Posterior vena cava (tissue), 2 donors: ENCODE measurements around the gene RMND1. TPM values are rescaled to one million over a fixed set of nuclear protein-coding genes. Genes with fewer than 3 reads are reported as not detected.
"Not testable (repeated sequence)": the region's sequence is repeated elsewhere in the genome, so short reads cannot be mapped to it uniquely, and the experiment has no call there.

ENCODE experiments used
- DNase-seq: peaks from one replicate; pipeline ENCODE4 v3.0.0-alpha.2; 2020; ENCODE audit warnings: low spot score
- intact Hi-C, 2 donors: fragments of 100-400 bp; cut with DNase I; formaldehyde crosslinking; loops; one replicate each; pipeline versions ENCODE4 v1.14.1 to v1.14.2; 2022 to 2023
- total RNA-seq, 2 donors: library from RNA; stranded (reverse); fragmentation: NEBNext Ultra II Directional; extraction: Animal tissue kit (Norgen Biotek cat#: 25700); gene quantifications; one replicate each; pipeline ENCODE4 v1.2.1, GENCODE V29; 2021
- donor health status: DM: yes; HTN: yes; CAD: no.
- donor health status: DM: yes; HTN: yes; CAD: no.

The RMND1 gene
- total RNA-seq, 2 donors from 2014 or later, result 13.8 to 16.2 TPM

DNA sequence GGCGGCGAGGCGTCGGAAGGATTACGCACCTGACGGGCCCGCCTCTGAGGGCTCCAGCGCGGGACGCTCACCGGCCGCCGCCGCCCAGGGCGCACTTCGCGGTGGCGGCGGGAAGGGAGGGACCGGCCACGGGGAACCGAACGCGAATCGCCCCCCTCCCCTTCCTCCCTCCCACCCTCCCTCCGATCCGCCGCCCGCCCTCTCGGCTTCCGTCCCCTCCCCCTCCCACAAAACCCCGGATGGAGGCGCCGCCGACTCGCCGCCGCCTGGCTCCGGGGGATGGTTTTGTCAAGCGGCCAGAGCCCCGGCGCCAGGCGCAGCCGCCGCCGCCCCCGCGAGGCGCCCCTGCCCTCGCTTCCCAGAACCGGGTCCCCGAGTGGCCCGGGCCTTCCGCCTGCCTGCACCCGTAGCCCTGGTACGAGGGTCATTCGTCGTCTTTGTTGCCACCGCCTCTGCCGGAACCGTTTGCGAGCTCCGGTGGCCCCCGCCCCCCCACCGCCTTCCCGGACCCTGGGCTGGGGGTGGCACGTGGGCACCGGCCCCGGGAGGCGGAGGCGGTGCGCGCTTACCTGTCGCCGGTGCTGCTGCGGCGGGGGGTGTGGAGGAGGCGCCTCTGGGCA lies 61.0 kb downstream of the RMND1 start:
- intact Hi-C loops, result no loop called here
- peak; percentile 94 for DNase-seq

GRCh38 chr6:151390276-151390850 lies 61.6 kb downstream of the RMND1 start:
- DNase-seq, result peak; percentile 99
- intact Hi-C loops, result no loop called here

- intact Hi-C loops, result no loop called here
- peak; percentile 88 for DNase-seq
Measured at GRCh38 chr6:151389618-151390275, 62.2 kb downstream of the RMND1 start.

GRCh38 chr6:151388997-151389617 lies 62.8 kb downstream of the RMND1 start:
- DNase-seq, result no peak
- intact Hi-C loops, result no loop called here

- intact Hi-C loops, result no loop called here
- no peak for DNase-seq
Measured at GRCh38 chr6:151388236-151388635, 63.7 kb downstream of the RMND1 start.

GRCh38 chr6:151387175-151387970 lies 64.6 kb downstream of the RMND1 start:
- no peak for DNase-seq
- intact Hi-C loops, result no loop called here

- no peak for DNase-seq
- intact Hi-C loops, result no loop called here
Measured at GRCh38 chr6:151385177-151385576, 66.7 kb downstream of the RMND1 start.

DNA sequence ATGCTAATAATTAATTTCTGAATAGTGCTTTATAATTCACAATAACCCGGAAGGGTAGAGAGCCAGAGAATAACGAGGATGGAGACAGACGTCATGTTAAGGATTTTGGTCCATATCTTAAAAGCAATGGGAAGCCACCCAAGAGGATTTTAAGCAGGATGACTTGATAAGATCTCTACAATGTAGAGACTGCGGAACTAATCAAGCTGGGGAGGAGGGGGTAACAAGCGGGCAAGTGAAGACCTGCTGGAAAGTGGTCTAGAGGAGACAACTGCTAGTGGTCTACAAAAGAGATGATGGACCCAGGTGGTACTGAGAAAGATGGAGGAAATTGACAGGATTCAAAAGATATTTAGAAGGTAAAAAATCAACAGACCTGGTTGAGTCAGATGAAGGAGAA lies 67.8 kb downstream of the RMND1 start:
- intact Hi-C loops, result no loop called here
- no peak for DNase-seq

- intact Hi-C loops, DNase-seq: not testable (repeated sequence)
Measured at GRCh38 chr6:151382631-151383030, 69.3 kb downstream of the RMND1 start.

GRCh38 chr6:151381722-151382121 lies 70.2 kb downstream of the RMND1 start:
- intact Hi-C loops, result no loop called here
- no peak for DNase-seq

GRCh38 chr6:151380848-151381205 lies 71.1 kb downstream of the RMND1 start:
- intact Hi-C loops, result no loop called here

DNA sequence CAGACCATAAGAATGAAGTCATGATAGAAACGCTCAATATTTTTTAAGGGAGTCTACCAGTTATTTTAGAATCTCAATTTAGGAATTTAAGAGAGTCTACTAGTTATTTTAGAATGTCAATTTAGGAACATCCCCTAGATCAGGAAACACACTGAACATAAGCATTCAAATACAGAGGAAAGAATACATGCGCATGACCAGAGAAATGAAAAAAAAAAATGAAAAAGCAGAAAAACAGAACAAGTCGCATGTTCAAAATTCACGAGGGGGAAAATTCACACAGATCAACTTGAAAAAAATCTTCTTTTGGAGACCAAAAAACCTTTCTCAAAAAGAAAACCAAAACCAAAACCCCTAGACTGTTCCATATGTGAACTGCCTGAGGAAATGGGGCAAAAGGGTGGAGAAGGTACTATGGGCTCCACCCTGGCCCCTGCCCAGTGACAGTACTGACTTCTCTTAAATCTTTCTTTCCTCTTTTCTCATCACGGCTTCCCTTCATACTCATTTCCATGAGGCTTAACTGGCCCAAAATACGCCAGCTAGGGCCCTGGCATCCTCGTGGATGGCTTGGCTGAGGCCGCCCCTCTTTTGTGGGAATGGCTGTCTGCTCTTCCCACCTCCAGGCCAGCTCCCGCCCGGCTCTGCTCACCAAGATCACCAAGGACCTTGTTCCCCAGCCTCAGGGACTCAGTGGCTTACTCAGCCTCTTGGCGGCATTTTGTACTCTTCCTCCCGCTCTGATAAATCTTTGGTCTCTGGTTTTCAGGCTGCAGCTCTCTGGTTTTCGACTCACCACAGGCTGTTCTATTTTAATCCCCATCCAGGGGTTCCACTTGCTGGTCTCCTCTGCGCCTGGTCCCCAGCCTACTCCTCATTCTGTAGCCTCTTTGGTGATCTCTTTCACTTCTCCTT lies 71.7 kb downstream of the RMND1 start:
- DNase-seq, result no peak
- intact Hi-C loops, result no loop called here

More at GRCh38 chr6:151380848-151381205, 71.1 kb downstream of the RMND1 start:
- DNase-seq, result no peak

GRCh38 chr6:151377095-151377494 lies 74.8 kb downstream of the RMND1 start:
- intact Hi-C loops, result no loop called here

GRCh38 chr6:151376440-151376839 lies 75.5 kb downstream of the RMND1 start:
- intact Hi-C loops, result no loop called here
- DNase-seq, result no peak

More at GRCh38 chr6:151377095-151377494, 74.8 kb downstream of the RMND1 start:
- DNase-seq, result no peak

GRCh38 chr6:151375833-151376232 lies 76.1 kb downstream of the RMND1 start:
- no peak for DNase-seq
- intact Hi-C loops, result no loop called here

GRCh38 chr6:151374036-151374683 lies 77.8 kb downstream of the RMND1 start:
- no peak for DNase-seq
- intact Hi-C loops, result no loop called here

- intact Hi-C loops, result no loop called here
- DNase-seq, result no peak
Measured at GRCh38 chr6:151372164-151372563, 79.8 kb downstream of the RMND1 start.

DNA sequence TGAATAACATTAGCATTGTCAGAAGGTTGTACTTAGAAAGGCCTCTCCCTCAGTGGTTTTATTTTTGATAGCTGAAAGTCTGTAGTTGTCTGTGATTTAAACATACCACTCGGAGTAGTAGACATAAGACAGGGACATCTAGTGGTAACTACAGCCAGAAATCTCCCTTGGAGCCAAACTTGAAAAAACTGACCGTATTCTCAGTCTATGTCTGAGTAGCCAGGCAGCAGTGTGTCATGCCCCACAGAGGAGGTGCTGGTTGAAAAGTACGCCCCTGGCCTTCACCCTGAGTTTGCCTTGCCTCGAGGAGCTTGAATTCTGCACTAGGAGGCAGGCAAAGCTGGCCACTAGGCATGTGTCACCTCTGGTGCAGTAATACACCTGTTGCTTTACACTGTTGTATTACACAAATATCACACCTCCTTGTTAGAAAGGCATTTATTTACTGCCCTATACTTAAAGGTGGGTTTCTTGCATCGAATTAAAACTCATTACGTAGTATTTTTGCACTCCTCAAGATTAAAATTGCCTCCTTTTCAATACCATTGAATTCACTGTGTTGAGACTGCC lies 81.3 kb downstream of the RMND1 start:
- intact Hi-C loops, result no loop called here
- DNase-seq, result no peak
